ENCODE data around the gene GNL2. TPM values are rescaled to one million over a fixed set of nuclear protein-coding genes. Genes with fewer than 3 reads are reported as not detected.
"Not testable (repeated sequence)": the region's sequence is repeated elsewhere in the genome, so short reads cannot be mapped to it uniquely, and the experiment has no call there.

The GNL2 gene
- total and polyA plus RNA-seq, 9 of the 15 experiments (the other 6 are each of a cell fraction or from before 2014, with no cell fraction given), result 156 to 371 (median 263) TPM

GRCh38 chr1:37539154-37539553, 56.6 kb downstream of the GNL2 start:
- intact Hi-C loops (cut with micrococcal nuclease); H3K4me2 ChIP-seq (ENCODE audit: insufficient read depth, low read length); DNase-seq (ENCODE audit: extremely low read depth in 1 of 4, low spot score in 3 of 4); in situ Hi-C loops (cut with MboI); H3K27ac ChIP-seq (ENCODE audit: extremely low read depth, low read depth, low read length); H2AFZ ChIP-seq (ENCODE audit: low read depth, low read length); H3K27me3 ChIP-seq (ENCODE audit: control insufficient read depth in 2 of 2, insufficient read depth in 2 of 2, low read length in 2 of 2); H3K4me3 ChIP-seq; BruUV-seq (replicated peaks); H4K20me1 ChIP-seq (replicated peaks; ENCODE audit: control insufficient read depth, insufficient read depth, low read length); H3K9ac ChIP-seq (ENCODE audit: insufficient read depth in 1 of 2, low read depth in 2 of 2, low read length in 2 of 2); CTCF ChIA-PET (ENCODE audit: low intra/inter-chr PET ratio); ATAC-seq; FAIRE-seq; H3K4me1 ChIP-seq (replicated peaks in 1 of 2; ENCODE audit: control insufficient read depth in 2 of 2, insufficient read depth in 2 of 2, low read length in 2 of 2); H3K9me3 ChIP-seq (replicated peaks; ENCODE audit: control insufficient read depth, insufficient read depth, low read depth, low read length); H3K79me2 ChIP-seq (ENCODE audit: control insufficient read depth, insufficient read depth, low read length); H3K9me1 ChIP-seq (ENCODE audit: control insufficient read depth, insufficient read depth, low read length): not testable (repeated sequence)
- peaks cover 73% of the 10 kb centered on the region for H3K36me3 ChIP-seq (ENCODE audit: control insufficient read depth, insufficient read depth, low read length)
- TF ChIP-seq BCOR (IDR thresholded peaks at IDR 0.05) (peak; percentile 37; the same call in 1 of the 2 replicates), RBM25 (IDR thresholded peaks at IDR 0.05; ENCODE audit: low read depth, low read length, severe bottlenecking) (peak; percentile 65), ADNP (tag; IDR thresholded peaks at IDR 0.05) (peak; percentile 60; the same call in 1 of the 2 replicates)
- WGBS (ENCODE audit: insufficient coverage, low coverage, missing lambda C conversion rate), result 94% methylated on average over 10 of the region's 10 CpGs
- POLR2A ChIA-PET, result interaction anchor here (0.6 to 1.1 kb wide), 4 partner anchors 10 to 30 kb away, joined by 3 read pairs; partner anchors contain the start of gene SNIP1

- Histone ChIP-seq H2AFZ (ENCODE audit: low read depth, low read length) (no peak overlapping the region), H3K9ac (ENCODE audit: insufficient read depth in 1 of 2, low read depth in 2 of 2, low read length in 2 of 2) (no peak overlapping the region), H3K36me3 (ENCODE audit: control insufficient read depth, insufficient read depth, low read length) (peaks cover 67% of the 10 kb centered on the region), H3K9me1 (ENCODE audit: control insufficient read depth, insufficient read depth, low read length) (no peaks in the 10 kb centered on the region), H3K4me1 (replicated peaks in 1 of 2; ENCODE audit: control insufficient read depth in 2 of 2, insufficient read depth in 2 of 2, low read length in 2 of 2) (peaks cover 0 to 2% of the 10 kb centered on the region in 2 experiments; a peak in 1 of 5 replicates), H3K27ac (ENCODE audit: extremely low read depth, low read depth, low read length) (no peak overlapping the region), H3K27me3 (ENCODE audit: control insufficient read depth in 2 of 2, insufficient read depth in 2 of 2, low read length in 2 of 2) (no peaks in the 10 kb centered on the region), H3K4me2 (ENCODE audit: insufficient read depth, low read length) (no peak overlapping the region), H4K20me1 (replicated peaks; ENCODE audit: control insufficient read depth, insufficient read depth, low read length) (no peaks in the 10 kb centered on the region), H3K79me2 (ENCODE audit: control insufficient read depth, insufficient read depth, low read length) (no peaks in the 10 kb centered on the region), H3K9me3 (replicated peaks; ENCODE audit: control insufficient read depth, insufficient read depth, low read depth, low read length) (no peaks in the 10 kb centered on the region), H3K4me3 (no peak overlapping the region)
- TF ChIP-seq POLR3A (IDR thresholded peaks at IDR 0.05; ENCODE audit: borderline replicate concordance, extremely low read depth, insufficient read depth, insufficient read length) (no peak), GABPB1 (CRISPR knock-in tag; IDR thresholded peaks at IDR 0.05) (no peak), STAT5A (IDR thresholded peaks at IDR 0.05; ENCODE audit: borderline replicate concordance, low read length) (no peak), ZNF239 (CRISPR knock-in tag; IDR thresholded peaks at IDR 0.05) (no peak), SRF (CRISPR knock-in tag; IDR thresholded peaks at IDR 0.05) (no peak), MYBL2 (IDR thresholded peaks at IDR 0.05; ENCODE audit: low read depth) (no peak), MYBL2 (CRISPR knock-in tag; IDR thresholded peaks at IDR 0.05; ENCODE audit: borderline replicate concordance) (no peak), PTRF (tag; IDR thresholded peaks at IDR 0.05) (no peak)
- ChIA-PET CTCF (ENCODE audit: low intra/inter-chr PET ratio) (no interaction called here), POLR2A (interaction anchor here (0.6 to 1.9 kb wide), 2 partner anchors 13 to 15 kb away, joined by 3 to 5 read pairs; no protein-coding TSS in a partner anchor)
- ATAC-seq, result no peak
- 64% methylated on average over 2 of the region's 2 CpGs for WGBS (ENCODE audit: insufficient coverage, low coverage, missing lambda C conversion rate)
- TSS peak; percentile 26 for BruUV-seq (replicated peaks)
- in situ Hi-C loops (cut with MboI), result no loop called here
- DNase-seq (ENCODE audit: extremely low read depth in 1 of 4, low spot score in 3 of 4), result no peak
- intact Hi-C loops (cut with micrococcal nuclease), result no loop called here
- no peak for FAIRE-seq
Observed at GRCh38 chr1:37537378-37537777, 58.4 kb downstream of the GNL2 start.
